Testis (tissue), 2 donors: ENCODE results near the gene FAM200A.

Experiments used
- POLR2A ChIP-seq: fragments of 450-650 bp; IDR thresholded peaks from one replicate; pipeline ENCODE4 v1.6.1; 2017; ENCODE audit warnings: antibody characterized with exemption, mild to moderate bottlenecking, moderate library complexity
- TF ChIP-seq, protein P1 (sequence below), 3 experiments: fragments of 450-650 bp in 2 of 3; fragments of 200-600 bp in 1 of 3; sonication (generic) in 1 of 3; IDR thresholded peaks; one replicate each; pipeline ENCODE4 v1.5.1; 2016 to 2019; ENCODE audit warnings: antibody characterized with exemption in 3 of 3, mild to moderate bottlenecking in 2 of 3, moderate library complexity in 1 of 3

- TF ChIP-seq, protein P1, sequence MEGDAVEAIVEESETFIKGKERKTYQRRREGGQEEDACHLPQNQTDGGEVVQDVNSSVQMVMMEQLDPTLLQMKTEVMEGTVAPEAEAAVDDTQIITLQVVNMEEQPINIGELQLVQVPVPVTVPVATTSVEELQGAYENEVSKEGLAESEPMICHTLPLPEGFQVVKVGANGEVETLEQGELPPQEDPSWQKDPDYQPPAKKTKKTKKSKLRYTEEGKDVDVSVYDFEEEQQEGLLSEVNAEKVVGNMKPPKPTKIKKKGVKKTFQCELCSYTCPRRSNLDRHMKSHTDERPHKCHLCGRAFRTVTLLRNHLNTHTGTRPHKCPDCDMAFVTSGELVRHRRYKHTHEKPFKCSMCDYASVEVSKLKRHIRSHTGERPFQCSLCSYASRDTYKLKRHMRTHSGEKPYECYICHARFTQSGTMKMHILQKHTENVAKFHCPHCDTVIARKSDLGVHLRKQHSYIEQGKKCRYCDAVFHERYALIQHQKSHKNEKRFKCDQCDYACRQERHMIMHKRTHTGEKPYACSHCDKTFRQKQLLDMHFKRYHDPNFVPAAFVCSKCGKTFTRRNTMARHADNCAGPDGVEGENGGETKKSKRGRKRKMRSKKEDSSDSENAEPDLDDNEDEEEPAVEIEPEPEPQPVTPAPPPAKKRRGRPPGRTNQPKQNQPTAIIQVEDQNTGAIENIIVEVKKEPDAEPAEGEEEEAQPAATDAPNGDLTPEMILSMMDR (IDR thresholded peaks at IDR 0.05) = no peak
- no peak for TF ChIP-seq POLR2A
Observed at GRCh38 chr7:99579281-99579955, 27.5 kb upstream of the FAM200A start.
